HepG2 (cell line): ENCODE results near the gene SYNJ2. TPM values are rescaled to one million over a fixed set of nuclear protein-coding genes. Genes with fewer than 3 reads are reported as not detected.

Experiments used
- FOXO1 ChIP-seq: sonication (generic); formaldehyde crosslinking; IDR thresholded peaks from 2 replicates; pipeline ENCODE4 v1.4.0; 2020; ENCODE audit warnings: missing genetic modification reagents
- HNRNPH1 ChIP-seq: fragments of 200-400 bp; formaldehyde crosslinking; optimal IDR thresholded peaks from 2 replicates; pipeline ENCODE3; 2017; ENCODE audit warnings: mild to moderate bottlenecking, low read depth, low read length
- LBX2 ChIP-seq: sonication (generic); formaldehyde crosslinking; IDR thresholded peaks from 2 replicates; pipeline ENCODE4 v1.5.0; 2020; ENCODE audit warnings: missing genetic modification reagents, mild to moderate bottlenecking, borderline replicate concordance
- LCORL ChIP-seq, 2 experiments: fragments of 450-650 bp in 1 of 2; sonication (generic) in 1 of 2; formaldehyde crosslinking in 1 of 2; IDR thresholded peaks; 2 replicates each; pipeline versions ENCODE4 v1.5.0 to v1.6.1; 2017 to 2020; ENCODE audit warnings: antibody characterized with exemption in 1 of 2, missing genetic modification reagents in 1 of 2
- MIER3 ChIP-seq: IDR thresholded peaks from 2 replicates; pipeline ENCODE4 v1.6.1; 2016; ENCODE audit warnings: missing compliant biosample characterization, borderline replicate concordance
- NCOR1 ChIP-seq: fragments of 200-600 bp; sonication (generic); IDR thresholded peaks from 2 replicates; pipeline ENCODE4 v1.7.0; 2017; ENCODE audit warnings: antibody characterized with exemption, low read length, borderline replicate concordance
- NFKBIZ ChIP-seq: IDR thresholded peaks from 2 replicates; pipeline ENCODE4 v1.6.1; 2018; ENCODE audit warnings: missing genetic modification reagents, missing compliant biosample characterization
- PAX8 ChIP-seq: sonication (generic); formaldehyde crosslinking; IDR thresholded peaks from 2 replicates; pipeline ENCODE4 v1.8.0; 2022; ENCODE audit warnings: mild to moderate bottlenecking, missing genetic modification reagents, borderline replicate concordance
- SRF ChIP-seq: IDR thresholded peaks from 2 replicates; pipeline ENCODE4 v1.6.1; 2011; ENCODE audit warnings: mild to moderate bottlenecking, low read depth, low read length, moderate library complexity
- ZBTB10 ChIP-seq: sonication (generic); formaldehyde crosslinking; IDR thresholded peaks from 2 replicates; pipeline ENCODE4 v1.4.0; 2020; ENCODE audit warnings: missing genetic modification reagents, borderline replicate concordance
- ZNF10 ChIP-seq: sonication (generic); formaldehyde crosslinking; IDR thresholded peaks from 2 replicates; pipeline ENCODE4 v1.4.0; 2020; ENCODE audit warnings: mild to moderate bottlenecking, low read depth, missing genetic modification reagents, borderline replicate concordance
- ZNF276 ChIP-seq: sonication (generic); formaldehyde crosslinking; IDR thresholded peaks from 2 replicates; pipeline ENCODE4 v1.4.0; 2020; ENCODE audit warnings: mild to moderate bottlenecking, low read depth, missing genetic modification reagents
- ZNF670 ChIP-seq: sonication (generic); formaldehyde crosslinking; IDR thresholded peaks from 2 replicates; pipeline ENCODE4 v1.8.0; 2022; ENCODE audit warnings: mild to moderate bottlenecking, missing genetic modification reagents, borderline replicate concordance
- polyA plus RNA-seq, 8 experiments: library from polyadenylated mRNA; depleted of rRNA in 3 of 8; stranded (reverse) in 7 of 8; unstranded in 1 of 8; fragments of >200 nt; fragmentation: Illumina TruSeq in 4 of 8; extraction: Trizol in 4 of 8; gene quantifications; 2 replicates each; pipeline versions ENCODE4 v1.2.1 to v1.2.3, GENCODE V29; 2011 to 2016; ENCODE audit warnings: low read depth in 4 of 8, missing spikeins in 1 of 8, mixed read lengths in 1 of 8; ENCODE audit not compliant: insufficient read depth in 1 of 8
- total RNA-seq, 5 experiments: library from RNA; depleted of rRNA; stranded (reverse); fragments of >200 nt; fragmentation: Illumina TruSeq; extraction: Trizol; gene quantifications; 2 replicates each; pipeline ENCODE4 v1.2.3, GENCODE V29; 2016; ENCODE audit warnings: low read depth in 1 of 5
- TF ChIP-seq, protein P1 (sequence below): sonication (generic); formaldehyde crosslinking; IDR thresholded peaks from 2 replicates; pipeline ENCODE4 v1.4.0; 2020; ENCODE audit warnings: missing genetic modification reagents, mild to moderate bottlenecking, borderline replicate concordance
- TF ChIP-seq, protein P2 (sequence below): sonication (generic); formaldehyde crosslinking; IDR thresholded peaks from 2 replicates; pipeline ENCODE4 v1.8.1; 2022; ENCODE audit warnings: low read depth, mild to moderate bottlenecking, missing genetic modification reagents

SYNJ2 gene
- total and polyA plus RNA-seq, 2 of the 13 experiments (the other 11 are each of a cell fraction or from before 2014, with no cell fraction given): 39.1 to 57.6 TPM

GRCh38 chr6:157985378-157986155 is 3.9 kb downstream of the SYNJ2 start (continued):
- TF ChIP-seq LCORL (IDR thresholded peaks at IDR 0.05) (peak; percentile 96), LCORL (CRISPR knock-in tag; IDR thresholded peaks at IDR 0.05) (peak; percentile 98), ZNF10 (CRISPR knock-in tag) (no peak), NCOR1 (peak; percentile 98), LBX2 (no peak), PAX8 (no peak), ZNF670 (CRISPR knock-in tag) (peak; percentile 95), ZBTB10 (peak; percentile 64; the same call in 1 of the 2 replicates), MIER3 (CRISPR knock-in tag) (peak; percentile 94), HNRNPH1 (no peak), ZNF276 (CRISPR knock-in tag) (no peak; the same call in none of the 2 replicates), NFKBIZ (CRISPR knock-in tag) (peak; percentile 95; the same call in 1 of the 2 replicates), SRF (peak; percentile 89), FOXO1 (peak; percentile 100)
- TF ChIP-seq, protein P1, sequence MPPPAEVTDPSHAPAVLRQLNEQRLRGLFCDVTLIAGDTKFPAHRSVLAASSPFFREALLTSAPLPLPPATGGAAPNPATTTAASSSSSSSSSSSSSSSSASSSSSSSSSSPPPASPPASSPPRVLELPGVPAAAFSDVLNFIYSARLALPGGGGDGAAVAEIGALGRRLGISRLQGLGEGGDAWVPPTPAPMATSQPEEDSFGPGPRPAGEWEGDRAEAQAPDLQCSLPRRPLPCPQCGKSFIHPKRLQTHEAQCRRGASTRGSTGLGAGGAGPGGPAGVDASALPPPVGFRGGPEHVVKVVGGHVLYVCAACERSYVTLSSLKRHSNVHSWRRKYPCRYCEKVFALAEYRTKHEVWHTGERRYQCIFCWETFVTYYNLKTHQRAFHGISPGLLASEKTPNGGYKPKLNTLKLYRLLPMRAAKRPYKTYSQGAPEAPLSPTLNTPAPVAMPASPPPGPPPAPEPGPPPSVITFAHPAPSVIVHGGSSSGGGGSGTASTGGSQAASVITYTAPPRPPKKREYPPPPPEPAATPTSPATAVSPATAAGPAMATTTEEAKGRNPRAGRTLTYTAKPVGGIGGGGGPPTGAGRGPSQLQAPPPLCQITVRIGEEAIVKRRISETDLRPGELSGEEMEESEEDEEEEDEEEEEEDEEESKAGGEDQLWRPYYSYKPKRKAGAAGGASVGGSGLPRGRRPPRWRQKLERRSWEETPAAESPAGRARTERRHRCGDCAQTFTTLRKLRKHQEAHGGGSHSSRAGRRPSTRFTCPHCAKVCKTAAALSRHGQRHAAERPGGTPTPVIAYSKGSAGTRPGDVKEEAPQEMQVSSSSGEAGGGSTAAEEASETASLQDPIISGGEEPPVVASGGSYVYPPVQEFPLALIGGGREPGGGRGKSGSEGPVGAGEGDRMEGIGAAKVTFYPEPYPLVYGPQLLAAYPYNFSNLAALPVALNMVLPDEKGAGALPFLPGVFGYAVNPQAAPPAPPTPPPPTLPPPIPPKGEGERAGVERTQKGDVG (CRISPR knock-in tag): peak; percentile 82; the same call in 1 of the 2 replicates
- TF ChIP-seq, protein P2, sequence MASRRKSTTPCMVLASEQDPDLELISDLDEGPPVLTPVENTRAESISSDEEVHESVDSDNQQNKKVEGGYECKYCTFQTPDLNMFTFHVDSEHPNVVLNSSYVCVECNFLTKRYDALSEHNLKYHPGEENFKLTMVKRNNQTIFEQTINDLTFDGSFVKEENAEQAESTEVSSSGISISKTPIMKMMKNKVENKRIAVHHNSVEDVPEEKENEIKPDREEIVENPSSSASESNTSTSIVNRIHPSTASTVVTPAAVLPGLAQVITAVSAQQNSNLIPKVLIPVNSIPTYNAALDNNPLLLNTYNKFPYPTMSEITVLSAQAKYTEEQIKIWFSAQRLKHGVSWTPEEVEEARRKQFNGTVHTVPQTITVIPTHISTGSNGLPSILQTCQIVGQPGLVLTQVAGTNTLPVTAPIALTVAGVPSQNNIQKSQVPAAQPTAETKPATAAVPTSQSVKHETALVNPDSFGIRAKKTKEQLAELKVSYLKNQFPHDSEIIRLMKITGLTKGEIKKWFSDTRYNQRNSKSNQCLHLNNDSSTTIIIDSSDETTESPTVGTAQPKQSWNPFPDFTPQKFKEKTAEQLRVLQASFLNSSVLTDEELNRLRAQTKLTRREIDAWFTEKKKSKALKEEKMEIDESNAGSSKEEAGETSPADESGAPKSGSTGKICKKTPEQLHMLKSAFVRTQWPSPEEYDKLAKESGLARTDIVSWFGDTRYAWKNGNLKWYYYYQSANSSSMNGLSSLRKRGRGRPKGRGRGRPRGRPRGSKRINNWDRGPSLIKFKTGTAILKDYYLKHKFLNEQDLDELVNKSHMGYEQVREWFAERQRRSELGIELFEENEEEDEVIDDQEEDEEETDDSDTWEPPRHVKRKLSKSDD: no peak
